ENCODE results near the gene SNAP47. TPM values are rescaled to one million over a fixed set of nuclear protein-coding genes. Genes with fewer than 3 reads are reported as not detected.

Gene SNAP47
- total RNA-seq, 1 donor from 2014 or later: 52.8 TPM

GRCh38 chr1:227813962-227814361 lies 78.7 kb downstream of the SNAP47 start:
- no peaks in the 10 kb centered on the region for H3K27me3 ChIP-seq
- Mint-ChIP-seq H3K4me3 (no peak overlapping the region), H3K27ac (no peak overlapping the region), H3K9me3 (peaks cover 25% of the 10 kb centered on the region), H3K4me1 (no peaks in the 10 kb centered on the region), H3K36me3 (peaks cover 2% of the 10 kb centered on the region), H3K27me3 (ENCODE audit: insufficient read depth, low read depth) (peaks cover 1% of the 10 kb centered on the region)
- peaks cover 4% of the 10 kb centered on the region for H3K9me3 ChIP-seq (ENCODE audit: low read depth)
- no peak overlapping the region for H3K27ac ChIP-seq
- H3K79me2 ChIP-seq (ENCODE audit: low read depth): no peaks in the 10 kb centered on the region
- DNase-seq (ENCODE audit: low spot score): no peak
- no peak overlapping the region for H3K4me2 ChIP-seq
- H3K4me3 ChIP-seq: no peak overlapping the region
- no peaks in the 10 kb centered on the region for H3K36me3 ChIP-seq
- no peaks in the 10 kb centered on the region for H3K4me1 ChIP-seq
- no peak overlapping the region for H3K9ac ChIP-seq
- TF ChIP-seq EZH2phosphoT487 (IDR thresholded peaks at IDR 0.05) (no peak), EZH2 (IDR thresholded peaks at IDR 0.05) (no peak), CTCF (IDR thresholded peaks at IDR 0.05) (no peak)
- H3F3A ChIP-seq (ENCODE audit: low read depth): no peaks in the 10 kb centered on the region
- no peak overlapping the region for H2AFZ ChIP-seq (replicated peaks)
- H4K20me1 ChIP-seq (ENCODE audit: low read depth): no peaks in the 10 kb centered on the region

GRCh38 chr1:227815468-227816409 lies 80.5 kb downstream of the SNAP47 start, which contains the start of gene PRSS38:
TSS of gene PRSS38 (plus strand) at chr1:227815675. CDS start at chr1:227815717, 42 bp downstream.
- H3K4me1 Mint-ChIP-seq: no peaks in the 10 kb centered on the region
- Histone ChIP-seq H3K36me3 (no peaks in the 10 kb centered on the region), H3K4me2 (no peak within 1 kb of the TSS), H3K4me1 (no peaks in the 10 kb centered on the region), H3K9ac (no peak within 1 kb of the TSS), H3F3A (ENCODE audit: low read depth) (no peaks in the 10 kb centered on the region), H3K9me3 (ENCODE audit: low read depth) (peaks cover 4% of the 10 kb centered on the region), H4K20me1 (ENCODE audit: low read depth) (no peaks in the 10 kb centered on the region), H3K4me3 (no peak within 1 kb of the TSS), H3K27me3 (no peaks in the 10 kb centered on the region), H3K27ac (no peak within 1 kb of the TSS), H2AFZ (replicated peaks) (no peak within 1 kb of the TSS), H3K79me2 (ENCODE audit: low read depth) (no peaks in the 10 kb centered on the region)
- peaks cover 25% of the 10 kb centered on the region for H3K9me3 Mint-ChIP-seq
- peaks cover 2% of the 10 kb centered on the region for H3K36me3 Mint-ChIP-seq
- peaks cover 2% of the 10 kb centered on the region for H3K27me3 Mint-ChIP-seq (ENCODE audit: insufficient read depth, low read depth)
- no peak within 1 kb of the TSS for H3K4me3 Mint-ChIP-seq
- DNase-seq (ENCODE audit: low spot score): no peak
- TF ChIP-seq EZH2 (IDR thresholded peaks at IDR 0.05): no peak
- TF ChIP-seq CTCF (IDR thresholded peaks at IDR 0.05): no peak
- TF ChIP-seq EZH2phosphoT487 (IDR thresholded peaks at IDR 0.05): no peak
- no peak within 1 kb of the TSS for H3K27ac Mint-ChIP-seq

GRCh38 chr1:227816750-227817446 lies 81.7 kb downstream of the SNAP47 start:
- Mint-ChIP-seq H3K27me3 (ENCODE audit: insufficient read depth, low read depth) (peaks cover 2% of the 10 kb centered on the region), H3K27ac (no peak overlapping the region), H3K4me1 (no peaks in the 10 kb centered on the region), H3K4me3 (no peak overlapping the region), H3K9me3 (peaks cover 25% of the 10 kb centered on the region), H3K36me3 (peaks cover 2% of the 10 kb centered on the region)
- H3K79me2 ChIP-seq (ENCODE audit: low read depth): no peaks in the 10 kb centered on the region
- no peaks in the 10 kb centered on the region for H3K27me3 ChIP-seq
- H3K27ac ChIP-seq: no peak overlapping the region
- H3K36me3 ChIP-seq: no peaks in the 10 kb centered on the region
- H3K4me2 ChIP-seq: no peak overlapping the region
- no peaks in the 10 kb centered on the region for H3F3A ChIP-seq (ENCODE audit: low read depth)
- no peaks in the 10 kb centered on the region for H3K4me1 ChIP-seq
- no peak for DNase-seq (ENCODE audit: low spot score)
- H2AFZ ChIP-seq (replicated peaks): no peak overlapping the region
- H3K9ac ChIP-seq: no peak overlapping the region
- no peak overlapping the region for H3K4me3 ChIP-seq
- TF ChIP-seq CTCF (IDR thresholded peaks at IDR 0.05): no peak
- no peak for TF ChIP-seq EZH2 (IDR thresholded peaks at IDR 0.05)
- no peak for TF ChIP-seq EZH2phosphoT487 (IDR thresholded peaks at IDR 0.05)
- no peaks in the 10 kb centered on the region for H4K20me1 ChIP-seq (ENCODE audit: low read depth)
- H3K9me3 ChIP-seq (ENCODE audit: low read depth): peaks cover 4% of the 10 kb centered on the region
